ENCODE results near the gene SMIM20.

SMIM20 gene

GRCh38 chr4:25928379-25929297 lies 14.6 kb downstream of the SMIM20 start:
- no peak for DNase-seq

DNA sequence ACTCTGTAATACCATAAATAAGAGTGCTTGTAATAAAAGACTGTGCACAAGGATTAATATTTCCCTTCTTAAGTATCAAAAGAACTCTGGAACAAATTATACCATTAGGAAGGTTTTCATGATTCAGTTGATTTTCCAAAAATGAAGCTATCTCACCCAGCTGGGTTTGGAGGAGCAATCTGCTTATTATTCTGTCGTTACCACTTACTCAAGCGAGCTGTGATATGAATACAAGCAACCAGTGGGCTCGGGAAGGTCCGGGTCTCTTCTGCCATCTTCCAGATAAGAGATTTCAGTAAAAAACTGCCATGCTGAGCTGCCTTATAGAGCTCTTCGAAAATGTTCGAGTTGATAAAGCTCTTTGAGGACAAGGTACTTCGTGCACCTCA lies 15.3 kb downstream of the SMIM20 start:
- no peak for DNase-seq

DNA sequence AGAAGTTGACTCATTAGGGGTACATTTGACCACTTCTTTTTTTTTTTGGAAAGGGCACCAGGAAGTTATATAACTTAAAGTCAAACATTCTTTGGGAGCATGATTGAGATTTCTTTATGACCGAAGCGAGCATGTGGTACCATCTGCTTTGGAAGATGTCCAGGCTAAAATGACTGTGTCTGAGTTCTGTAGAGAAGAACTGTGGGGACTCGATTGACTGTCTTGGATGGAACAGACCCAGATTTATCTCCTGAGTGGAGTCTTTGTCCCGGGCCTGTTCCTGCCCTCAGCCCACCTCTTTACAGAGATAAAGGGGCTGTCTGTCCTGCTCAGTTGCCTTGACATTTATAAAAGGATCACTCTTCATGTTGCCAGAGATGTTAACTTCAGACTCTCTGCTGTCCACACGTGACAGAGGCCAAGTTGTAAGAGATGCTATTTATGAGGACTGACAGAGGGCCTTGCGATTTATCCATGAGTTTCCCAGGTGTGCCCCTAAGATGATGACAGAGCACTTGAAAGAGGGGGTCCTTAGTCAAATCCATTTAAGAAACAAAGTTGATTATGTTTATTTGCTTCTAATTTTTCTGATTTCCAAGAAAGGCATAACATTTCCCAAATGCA lies 16.8 kb downstream of the SMIM20 start:
- DNase-seq = no peak

DNA sequence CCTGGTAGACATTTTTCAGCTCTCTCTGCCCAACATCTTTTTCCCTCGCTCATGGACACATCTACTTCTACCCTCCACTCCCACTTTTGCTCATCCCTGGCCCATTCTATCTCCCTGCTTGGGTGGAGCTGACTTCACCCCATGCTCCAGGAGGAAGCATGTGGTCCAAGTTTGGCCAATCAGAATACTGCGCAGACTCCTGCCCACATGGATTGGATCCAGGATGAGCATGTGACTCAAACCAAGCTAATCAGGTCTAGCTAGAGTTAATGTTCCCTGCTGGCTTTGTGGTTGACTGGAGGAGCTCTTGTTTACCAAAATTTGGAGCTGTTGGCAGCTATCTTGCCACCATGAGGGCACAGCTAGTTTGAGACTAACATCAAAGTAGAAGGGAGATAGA lies 22.7 kb downstream of the SMIM20 start:
- DNase-seq = no peak

- DNase-seq = no peak
Measured at GRCh38 chr4:25937801-25938200, 23.8 kb downstream of the SMIM20 start.

DNA sequence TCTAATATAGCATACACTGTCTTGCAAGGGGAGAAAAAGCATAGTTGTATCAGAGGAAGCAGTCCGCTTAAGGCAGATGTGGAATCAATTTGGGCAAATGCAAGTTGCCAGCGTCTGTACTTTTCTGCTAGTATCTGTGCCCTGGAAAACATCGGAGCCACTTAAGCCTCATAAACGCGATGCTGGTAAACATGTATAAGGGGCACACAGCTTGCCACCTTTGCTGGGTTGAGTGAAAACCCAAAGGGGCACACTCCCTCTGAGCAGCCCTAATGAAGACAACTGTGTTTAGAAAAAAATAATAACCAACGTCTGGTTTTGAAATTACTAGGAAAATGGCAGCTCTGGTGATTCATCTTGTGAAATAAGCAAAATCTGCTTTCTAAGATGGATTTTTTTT lies 24.3 kb downstream of the SMIM20 start:
- no peak for DNase-seq

GRCh38 chr4:25938787-25939186 lies 24.8 kb downstream of the SMIM20 start:
- DNase-seq = no peak

- DNase-seq = no peak
Measured at GRCh38 chr4:25939330-25939729, 25.3 kb downstream of the SMIM20 start.

- DNase-seq = no peak
Measured at GRCh38 chr4:25941457-25942221, 27.6 kb downstream of the SMIM20 start.

- no peak for DNase-seq
Measured at GRCh38 chr4:25943312-25943711, 29.3 kb downstream of the SMIM20 start.

GRCh38 chr4:25943805-25944204 lies 29.8 kb downstream of the SMIM20 start:
- DNase-seq = no peak

DNA sequence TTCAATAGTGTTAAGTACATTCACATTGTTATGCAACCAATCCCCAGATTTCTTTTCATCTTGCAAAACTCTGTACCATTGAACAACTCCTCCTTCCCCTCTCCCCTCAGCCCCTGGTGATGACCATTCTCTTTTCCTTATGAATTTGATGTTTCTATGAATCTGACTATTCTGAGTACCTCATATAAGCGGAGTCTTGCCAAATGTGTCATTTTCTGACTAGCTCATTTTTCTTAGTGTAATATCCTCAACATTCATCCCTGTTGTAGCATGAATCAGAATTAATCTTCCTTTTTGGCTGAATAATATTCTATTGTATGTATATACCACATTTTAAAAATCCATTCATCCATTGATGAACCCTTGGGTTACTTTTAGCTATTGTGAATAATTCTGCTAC lies 34.0 kb downstream of the SMIM20 start:
- DNase-seq = no peak

DNA sequence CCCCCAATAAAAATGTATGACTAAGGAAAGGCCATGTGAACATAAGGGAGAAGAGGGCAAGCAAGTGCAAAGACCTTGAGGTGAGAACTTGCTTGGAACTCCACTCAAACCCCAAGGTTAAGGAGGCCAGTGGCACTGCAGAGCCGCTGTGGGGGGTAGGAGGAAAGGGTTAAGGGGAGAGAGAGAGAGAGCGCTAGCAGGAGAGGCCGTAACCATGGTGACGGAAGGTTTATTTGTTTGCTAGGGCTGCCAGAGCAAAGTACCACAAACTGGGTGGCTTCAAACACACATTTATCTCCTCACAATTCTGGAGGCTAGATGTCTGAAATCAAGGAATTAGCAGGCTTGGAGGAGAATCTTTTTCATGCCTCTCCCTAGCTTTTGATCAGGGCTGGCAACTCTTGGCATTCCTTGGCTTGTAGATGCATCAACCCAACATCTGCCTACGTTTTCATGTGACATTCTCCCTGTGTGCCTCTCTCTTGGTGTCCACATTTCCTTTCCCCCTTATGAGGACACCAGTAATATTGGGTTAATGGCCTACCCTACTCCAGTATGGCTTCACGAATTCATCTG lies 35.2 kb downstream of the SMIM20 start:
- DNase-seq = no peak

DNA sequence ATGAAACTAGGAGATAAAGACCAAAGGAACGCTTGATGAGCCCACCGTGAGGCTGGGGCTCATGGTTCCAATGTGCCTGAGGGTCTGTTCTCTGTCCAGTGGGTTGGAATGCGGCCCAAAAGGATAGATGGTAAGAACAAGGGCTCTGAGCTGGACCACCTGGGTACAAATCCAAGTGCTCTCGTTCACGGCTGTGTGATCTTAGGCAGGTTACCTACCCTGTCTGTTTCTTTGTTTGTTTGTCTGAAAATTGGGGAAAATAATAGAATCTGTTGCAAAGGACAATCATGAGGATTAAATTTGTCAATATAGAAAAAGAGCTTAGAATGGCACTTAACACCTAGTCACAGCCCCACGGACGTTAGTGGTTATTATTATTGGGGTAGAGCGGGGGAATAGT lies 36.0 kb downstream of the SMIM20 start:
- no peak for DNase-seq

GRCh38 chr4:25950461-25951389 lies 36.7 kb downstream of the SMIM20 start:
- DNase-seq = no peak

DNA sequence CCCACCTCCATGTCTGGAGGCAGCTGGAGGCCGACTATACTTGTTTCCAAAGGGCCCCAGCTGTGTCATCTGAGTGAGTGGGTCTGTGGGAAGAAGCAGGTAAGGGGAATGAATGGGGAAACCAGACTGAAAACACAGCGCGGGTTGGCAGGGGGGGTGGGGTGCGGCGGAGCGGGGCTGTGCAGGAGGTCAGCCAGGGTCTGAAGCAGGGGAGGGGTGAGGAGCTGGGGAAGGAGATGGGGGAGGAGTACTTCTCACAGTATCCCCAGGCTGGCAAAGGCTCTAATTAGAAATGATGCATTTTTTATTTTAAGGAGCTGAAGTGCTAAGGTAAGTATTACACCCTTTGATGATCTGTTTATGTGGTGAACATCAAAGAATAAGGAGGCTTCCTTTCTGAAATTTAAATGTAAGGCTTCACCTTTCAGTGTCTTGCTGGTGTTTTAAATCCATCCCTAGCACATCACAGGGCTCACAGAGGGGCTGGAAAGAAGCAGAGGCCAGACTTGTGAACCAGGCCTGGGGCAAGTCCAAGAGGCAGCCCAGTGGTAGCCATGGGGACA lies 37.5 kb downstream of the SMIM20 start:
- DNase-seq = no peak

DNA sequence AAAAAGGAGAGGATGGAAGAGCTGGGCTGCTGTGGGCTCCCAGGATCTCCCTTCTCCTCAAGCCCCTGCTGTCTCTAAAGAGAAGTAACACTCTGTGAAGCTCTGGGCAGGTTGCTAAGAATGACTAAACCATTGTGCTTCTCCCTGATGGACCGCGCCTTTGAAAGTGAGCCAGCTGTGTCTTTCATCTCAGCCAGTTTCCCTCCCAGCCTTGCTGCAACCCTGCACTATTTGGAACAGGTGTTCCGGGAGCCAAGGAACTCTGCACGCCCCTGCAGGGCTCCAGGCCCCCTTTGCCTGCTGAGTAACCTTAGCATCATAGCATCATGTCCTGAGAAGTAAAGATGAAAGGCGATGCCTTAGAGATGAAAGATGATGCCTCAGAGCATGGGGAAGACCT lies 39.7 kb downstream of the SMIM20 start:
- DNase-seq = no peak

- no peak for DNase-seq
Measured at GRCh38 chr4:25954293-25954904, 40.4 kb downstream of the SMIM20 start.

GRCh38 chr4:25955705-25956104 lies 41.7 kb downstream of the SMIM20 start:
- no peak for DNase-seq

- no peak for DNase-seq
Measured at GRCh38 chr4:25956260-25956659, 42.2 kb downstream of the SMIM20 start.

GRCh38 chr4:25958110-25958509 lies 44.1 kb downstream of the SMIM20 start:
- DNase-seq = no peak
